Naive B cell (primary cell): ENCODE results near the gene BAZ1B. TPM values are rescaled to one million over a fixed set of nuclear protein-coding genes. Genes with fewer than 3 reads are reported as not detected.
"Not testable (repeated sequence)": the region's sequence is repeated elsewhere in the genome, so short reads cannot be mapped to it uniquely, and the experiment has no call there.

Experiments used
- ATAC-seq, 2 donors: fragments of 150-1000 bp; cut with Tn5 transposase; 2 replicates each; pipeline ENCODE4 v1.10.0; 2021; ENCODE audit warnings: low read depth in 2 of 2, mild to moderate bottlenecking in 2 of 2, moderate library complexity in 2 of 2
- DNase-seq: peaks from one replicate; pipeline ENCODE4 v3.0.0; 2022
- H3K27ac Mint-ChIP-seq, 6 donors: one replicate each; pipeline ENCODE4 v1.8.0; 2020 to 2022; ENCODE audit warnings: mild to moderate bottlenecking in 6 of 6, mixed read lengths in 6 of 6, moderate library complexity in 5 of 6, inconsistent platforms in 2 of 6
- H3K27me3 Mint-ChIP-seq, 3 donors: one replicate each; pipeline ENCODE4 v1.8.0; 2021 to 2022; ENCODE audit warnings: mixed read lengths in 3 of 3, mild to moderate bottlenecking in 1 of 3
- H3K36me3 Mint-ChIP-seq, 2 donors: one replicate each; pipeline ENCODE4 v1.8.0; 2020 to 2022; ENCODE audit warnings: mixed read lengths in 2 of 2, inconsistent platforms in 1 of 2, mild to moderate bottlenecking in 1 of 2
- H3K4me1 Mint-ChIP-seq, 3 donors: one replicate each; pipeline ENCODE4 v1.8.0; 2020 to 2022; ENCODE audit warnings: mixed read lengths in 3 of 3, inconsistent platforms in 1 of 3, mild to moderate bottlenecking in 1 of 3, moderate library complexity in 1 of 3
- H3K4me3 Mint-ChIP-seq, 8 donors: one replicate each; pipeline ENCODE4 v1.8.0; 2020 to 2022; ENCODE audit warnings: mild to moderate bottlenecking in 8 of 8, mixed read lengths in 8 of 8, moderate library complexity in 8 of 8, inconsistent platforms in 2 of 8
- H3K9me3 Mint-ChIP-seq, 7 donors: one replicate each; pipeline ENCODE4 v1.8.0; 2020 to 2022; ENCODE audit warnings: mixed read lengths in 7 of 7, mild to moderate bottlenecking in 5 of 7, inconsistent platforms in 2 of 7, moderate library complexity in 1 of 7
- polyA plus RNA-seq, 6 donors: library from polyadenylated mRNA; unstranded; fragments of 300-500 nt; fragmentation: Illumina TruSeq; gene quantifications; one replicate each; pipeline ENCODE4 v1.2.3, GENCODE V29; 2021; ENCODE audit warnings: low read depth in 6 of 6

The BAZ1B gene
- polyA plus RNA-seq, 6 donors from 2014 or later = 8.6 to 31.2 (median 13.5) TPM

DNA sequence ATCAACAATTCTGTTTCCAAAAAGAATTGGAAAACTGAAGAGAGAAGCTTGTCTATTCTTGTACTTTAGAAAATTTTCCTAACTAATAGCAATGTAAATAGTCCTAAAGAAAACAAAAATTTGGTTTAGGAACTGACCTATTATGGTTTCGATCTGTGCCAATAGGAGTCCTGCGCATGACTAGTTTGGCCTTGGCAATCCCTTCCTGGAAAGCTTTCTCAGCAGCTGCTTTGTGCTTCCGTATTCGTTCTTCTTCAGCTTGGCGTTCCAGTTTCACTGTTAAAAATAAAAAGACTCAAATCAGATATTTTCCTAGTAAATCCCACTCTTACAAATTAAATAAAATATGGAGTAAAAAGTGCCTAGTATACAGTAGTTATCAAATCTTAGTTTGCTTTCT, 51.9 kb downstream of the BAZ1B start:
- Mint-ChIP-seq H3K36me3 (peaks cover 8 to 14% of the 10 kb centered on the region in 2 donors), H3K4me1 (peaks cover 0 to 9% (median 3%) of the 10 kb centered on the region in 3 donors), H3K9me3 (no peaks in the 10 kb centered on the region), H3K27me3 (no peaks in the 10 kb centered on the region), H3K27ac (peak overlapping the region in 2 of 6 donors; percentile 20 to 47), H3K4me3 (no peak overlapping the region)
- ATAC-seq = no peak
- DNase-seq = no peak

DNA sequence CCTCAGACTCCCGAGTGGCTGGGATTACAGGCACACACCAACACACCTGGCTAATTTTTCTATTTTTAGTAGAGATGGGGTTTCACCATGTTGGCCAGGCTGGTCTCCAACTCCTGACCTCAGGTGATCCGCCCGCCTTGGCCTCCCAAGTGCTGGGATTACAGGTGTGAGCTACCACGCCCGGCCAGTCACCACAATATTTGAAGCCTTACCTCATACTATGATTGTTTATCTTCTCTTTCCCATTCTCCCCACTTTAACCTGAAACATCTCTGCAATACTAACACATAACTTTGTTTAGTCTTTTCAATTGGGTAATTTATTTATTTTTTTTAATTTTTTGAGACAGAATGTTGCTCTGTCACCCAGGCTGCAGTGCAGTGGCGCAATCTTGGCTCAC, 55.0 kb downstream of the BAZ1B start:
- DNase-seq, ATAC-seq, H3K4me3 Mint-ChIP-seq, H3K4me1 Mint-ChIP-seq, H3K9me3 Mint-ChIP-seq, H3K27me3 Mint-ChIP-seq: not testable (repeated sequence)
- H3K27ac Mint-ChIP-seq = peak overlapping the region in 2 of 6 donors; percentile 30 to 79
- H3K36me3 Mint-ChIP-seq = peaks cover 27 to 31% of the 10 kb centered on the region in 2 donors

- ATAC-seq = no peak
- Mint-ChIP-seq H3K27ac (peak overlapping the region in 1 of 6 donors; percentile 49), H3K36me3 (peaks cover 27 to 31% of the 10 kb centered on the region in 2 donors), H3K27me3 (no peaks in the 10 kb centered on the region), H3K9me3 (no peaks in the 10 kb centered on the region), H3K4me1 (no peaks in the 10 kb centered on the region), H3K4me3 (no peak overlapping the region)
- DNase-seq = no peak
Observed at GRCh38 chr7:73466112-73466511, 56.0 kb downstream of the BAZ1B start.

DNA sequence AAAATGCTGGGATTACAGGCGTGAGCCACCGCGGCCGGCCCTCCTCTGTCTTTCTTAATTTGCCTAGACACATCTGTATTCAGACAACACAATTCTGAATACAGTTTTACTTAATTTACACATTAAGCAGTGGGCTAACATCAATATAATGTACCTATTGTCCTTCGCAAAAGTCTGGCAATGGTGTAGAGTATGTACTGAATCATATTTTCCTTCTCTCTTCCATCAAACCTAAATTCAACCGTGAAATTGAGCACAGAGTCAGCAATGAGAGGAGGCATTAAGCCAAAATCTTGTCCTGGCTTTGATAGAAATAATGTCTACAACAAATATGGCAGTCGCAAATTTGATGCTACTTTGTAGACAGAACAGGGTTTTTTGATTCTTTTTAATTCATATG, 58.1 kb downstream of the BAZ1B start:
- Mint-ChIP-seq H3K4me3 (no peak overlapping the region), H3K4me1 (peaks cover 0 to 6% (median 0%) of the 10 kb centered on the region in 3 donors), H3K9me3 (no peaks in the 10 kb centered on the region), H3K27me3 (no peaks in the 10 kb centered on the region), H3K36me3 (peaks cover 19 to 33% of the 10 kb centered on the region in 2 donors), H3K27ac (peak overlapping the region in 2 of 6 donors; percentile 11 to 56)
- ATAC-seq (no peak), DNase-seq (no peak)

DNA sequence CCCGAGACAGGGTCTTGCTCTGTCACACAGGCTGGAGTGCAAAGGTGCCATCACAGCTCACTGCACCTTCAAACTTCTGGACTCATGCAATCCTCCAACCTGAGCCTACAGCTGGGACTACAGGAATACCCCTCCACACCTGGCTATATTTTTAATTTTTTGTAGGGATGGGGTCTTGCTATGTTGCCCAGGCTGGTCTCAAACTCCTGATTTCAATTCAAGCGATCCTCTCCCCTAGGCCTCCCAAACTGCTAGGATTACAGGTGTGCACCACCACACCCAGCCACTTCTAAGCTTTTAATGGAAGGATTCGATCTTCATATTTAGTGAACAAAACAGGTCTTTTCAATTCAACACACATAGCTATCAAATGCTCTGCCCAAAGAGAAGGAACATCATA, 58.8 kb downstream of the BAZ1B start:
- Mint-ChIP-seq H3K27ac (peak overlapping the region in 4 of 6 donors; percentile 44 to 88 (median 78)), H3K4me1 (peaks cover 0 to 6% (median 0%) of the 10 kb centered on the region in 3 donors), H3K4me3 (no peak overlapping the region), H3K36me3 (peaks cover 19 to 31% of the 10 kb centered on the region in 2 donors), H3K9me3 (no peaks in the 10 kb centered on the region), H3K27me3 (no peaks in the 10 kb centered on the region)
- DNase-seq (no peak), ATAC-seq (no peak)

GRCh38 chr7:73461782-73462285, 60.3 kb downstream of the BAZ1B start:
- Mint-ChIP-seq H3K4me3 (no peak overlapping the region), H3K36me3 (peaks cover 24 to 31% of the 10 kb centered on the region in 2 donors), H3K4me1 (peaks cover 0 to 6% (median 0%) of the 10 kb centered on the region in 3 donors), H3K9me3 (no peaks in the 10 kb centered on the region), H3K27me3 (no peaks in the 10 kb centered on the region), H3K27ac (peak overlapping the region in 1 of 6 donors; percentile 26)
- DNase-seq (no peak), ATAC-seq (no peak)

DNA sequence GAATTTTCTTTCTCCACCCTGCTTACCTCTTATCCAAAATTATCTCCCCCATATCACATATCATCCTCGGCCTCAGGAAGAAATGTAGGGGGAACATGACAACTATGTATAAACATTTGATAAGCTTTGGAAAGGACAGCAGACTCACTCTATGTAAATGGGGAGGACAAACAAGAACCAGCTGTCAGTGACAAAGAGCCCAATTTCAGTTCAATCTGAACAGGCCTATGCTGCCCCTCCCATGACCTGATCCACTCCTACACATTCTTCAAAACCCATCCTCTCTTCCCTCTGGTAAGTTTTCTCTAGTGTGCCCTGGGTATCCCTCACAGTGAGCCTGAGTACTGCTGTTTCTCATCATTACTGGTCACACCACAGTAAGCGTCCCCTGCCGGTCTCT, 67.7 kb downstream of the BAZ1B start:
- no peaks in the 10 kb centered on the region for H3K27me3 Mint-ChIP-seq
- H3K27ac Mint-ChIP-seq = peak overlapping the region in 2 of 6 donors; percentile 38 to 76
- peaks cover 2 to 4% (median 3%) of the 10 kb centered on the region in 3 donors for H3K4me1 Mint-ChIP-seq
- H3K9me3 Mint-ChIP-seq = no peaks in the 10 kb centered on the region
- H3K36me3 Mint-ChIP-seq = peaks cover 3 to 6% of the 10 kb centered on the region in 2 donors
- ATAC-seq (no peak), DNase-seq (no peak)
- H3K4me3 Mint-ChIP-seq = peak overlapping the region in 1 of 8 donors; percentile 30

- H3K4me1 Mint-ChIP-seq = peaks cover 0 to 9% (median 2%) of the 10 kb centered on the region in 3 donors
- no peak for ATAC-seq
- no peaks in the 10 kb centered on the region for H3K27me3 Mint-ChIP-seq
- H3K4me3 Mint-ChIP-seq = no peak overlapping the region
- no peak overlapping the region for H3K27ac Mint-ChIP-seq
- no peak for DNase-seq
- H3K36me3 Mint-ChIP-seq = peaks cover 11 to 13% of the 10 kb centered on the region in 2 donors
- no peaks in the 10 kb centered on the region for H3K9me3 Mint-ChIP-seq
Observed at GRCh38 chr7:73452999-73453635, 69.0 kb downstream of the BAZ1B start.

DNA sequence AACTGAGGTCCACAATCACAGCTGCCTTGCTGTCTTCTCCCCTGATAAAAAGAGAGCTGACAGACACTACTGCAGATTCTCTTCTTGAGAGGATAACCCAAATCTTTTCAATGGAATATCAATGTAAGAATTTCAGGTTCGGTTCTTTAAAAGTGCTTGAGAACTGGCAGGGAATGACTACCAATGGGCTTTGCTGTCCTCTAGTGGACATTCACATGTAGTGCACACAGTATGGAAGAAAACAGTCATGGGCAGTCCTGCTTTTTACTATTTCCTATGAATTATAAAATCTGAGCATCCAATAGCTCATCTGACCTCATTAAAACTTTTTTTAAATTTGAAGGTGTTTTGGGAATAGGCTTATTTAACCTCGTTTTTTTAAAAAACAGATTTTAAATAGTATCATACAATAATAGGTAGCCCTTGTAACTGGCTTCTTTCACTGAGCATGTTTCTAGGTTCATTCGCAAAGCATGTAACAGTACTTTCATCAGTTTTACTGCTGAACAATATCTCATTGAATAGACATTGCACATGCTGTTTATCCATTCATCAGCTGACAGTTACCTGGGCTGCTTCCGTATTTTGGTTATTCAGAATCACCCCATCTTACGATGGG, 70.2 kb downstream of the BAZ1B start:
- no peaks in the 10 kb centered on the region for H3K27me3 Mint-ChIP-seq
- no peaks in the 10 kb centered on the region for H3K9me3 Mint-ChIP-seq
- H3K27ac Mint-ChIP-seq = no peak overlapping the region
- H3K36me3 Mint-ChIP-seq = peaks cover 15 to 18% of the 10 kb centered on the region in 2 donors
- H3K4me3 Mint-ChIP-seq = no peak overlapping the region
- peaks cover 0 to 9% (median 2%) of the 10 kb centered on the region in 3 donors for H3K4me1 Mint-ChIP-seq
- ATAC-seq (peak; percentile 45 to 71), DNase-seq (peak; percentile 53)

GRCh38 chr7:73449422-73449821, 72.7 kb downstream of the BAZ1B start:
- peaks cover 0 to 9% (median 2%) of the 10 kb centered on the region in 3 donors for H3K4me1 Mint-ChIP-seq
- no peak overlapping the region for H3K4me3 Mint-ChIP-seq
- DNase-seq = no peak
- no peak overlapping the region for H3K27ac Mint-ChIP-seq
- no peaks in the 10 kb centered on the region for H3K27me3 Mint-ChIP-seq
- H3K36me3 Mint-ChIP-seq = peaks cover 19 to 24% of the 10 kb centered on the region in 2 donors
- ATAC-seq = no peak
- H3K9me3 Mint-ChIP-seq = no peaks in the 10 kb centered on the region

GRCh38 chr7:73448609-73449008, 73.5 kb downstream of the BAZ1B start:
- no peaks in the 10 kb centered on the region for H3K9me3 Mint-ChIP-seq
- H3K4me1 Mint-ChIP-seq = peaks cover 0 to 9% (median 2%) of the 10 kb centered on the region in 3 donors
- peaks cover 19 to 24% of the 10 kb centered on the region in 2 donors for H3K36me3 Mint-ChIP-seq
- H3K27ac Mint-ChIP-seq = peak overlapping the region in 1 of 6 donors; percentile 0
- no peak for DNase-seq
- no peak overlapping the region for H3K4me3 Mint-ChIP-seq
- no peak for ATAC-seq
- H3K27me3 Mint-ChIP-seq = no peaks in the 10 kb centered on the region

GRCh38 chr7:73447121-73447733, 74.9 kb downstream of the BAZ1B start:
- no peaks in the 10 kb centered on the region for H3K9me3 Mint-ChIP-seq
- peaks cover 0 to 13% (median 0%) of the 10 kb centered on the region in 3 donors for H3K4me1 Mint-ChIP-seq
- H3K4me3 Mint-ChIP-seq = no peak overlapping the region
- ATAC-seq (no peak), DNase-seq (no peak)
- H3K36me3 Mint-ChIP-seq = peaks cover 19 to 31% of the 10 kb centered on the region in 2 donors
- no peaks in the 10 kb centered on the region for H3K27me3 Mint-ChIP-seq
- peak overlapping the region in 1 of 6 donors; percentile 50 for H3K27ac Mint-ChIP-seq

- DNase-seq (no peak), ATAC-seq (no peak)
- Mint-ChIP-seq H3K9me3 (no peaks in the 10 kb centered on the region), H3K36me3 (peaks cover 19 to 37% of the 10 kb centered on the region in 2 donors), H3K27me3 (no peaks in the 10 kb centered on the region), H3K4me3 (no peak overlapping the region), H3K4me1 (peaks cover 0 to 13% (median 0%) of the 10 kb centered on the region in 3 donors), H3K27ac (peak overlapping the region in 2 of 6 donors; percentile 30 to 87)
Observed at GRCh38 chr7:73446682-73447081, 75.4 kb downstream of the BAZ1B start.
